Stimulated activated CD8-positive, alpha-beta memory T cell treated with anti-CD3 and anti-CD28 coated beads, Interleukin-12 subunit alpha, Interleukin-12 subunit beta, amount 100 ng/mL, for 24 hours (primary cell): ENCODE data around the gene CYP26C1.

ENCODE experiments used
- DNase-seq: peaks from one replicate; pipeline ENCODE4 v3.0.0-alpha.2; 2020; ENCODE audit errors: extremely low read depth

Gene CYP26C1, protein sequence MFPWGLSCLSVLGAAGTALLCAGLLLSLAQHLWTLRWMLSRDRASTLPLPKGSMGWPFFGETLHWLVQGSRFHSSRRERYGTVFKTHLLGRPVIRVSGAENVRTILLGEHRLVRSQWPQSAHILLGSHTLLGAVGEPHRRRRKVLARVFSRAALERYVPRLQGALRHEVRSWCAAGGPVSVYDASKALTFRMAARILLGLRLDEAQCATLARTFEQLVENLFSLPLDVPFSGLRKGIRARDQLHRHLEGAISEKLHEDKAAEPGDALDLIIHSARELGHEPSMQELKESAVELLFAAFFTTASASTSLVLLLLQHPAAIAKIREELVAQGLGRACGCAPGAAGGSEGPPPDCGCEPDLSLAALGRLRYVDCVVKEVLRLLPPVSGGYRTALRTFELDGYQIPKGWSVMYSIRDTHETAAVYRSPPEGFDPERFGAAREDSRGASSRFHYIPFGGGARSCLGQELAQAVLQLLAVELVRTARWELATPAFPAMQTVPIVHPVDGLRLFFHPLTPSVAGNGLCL

GRCh38 chr10:93059975-93060886, at the start of gene CYP26C1:
TSS of gene CYP26C1 (plus strand) at chr10:93060798. CDS start at chr10:93061264, 466 bp downstream.
- DNase-seq: no peak

GRCh38 chr10:93015722-93016121, 44.9 kb upstream of the CYP26C1 start:
- no peak for DNase-seq

GRCh38 chr10:93023013-93023650, 37.5 kb upstream of the CYP26C1 start:
- no peak for DNase-seq

- DNase-seq: no peak
Measured at GRCh38 chr10:93026072-93026471, 34.5 kb upstream of the CYP26C1 start.

- DNase-seq: no peak
Measured at GRCh38 chr10:93027508-93027907, 33.1 kb upstream of the CYP26C1 start.

DNA sequence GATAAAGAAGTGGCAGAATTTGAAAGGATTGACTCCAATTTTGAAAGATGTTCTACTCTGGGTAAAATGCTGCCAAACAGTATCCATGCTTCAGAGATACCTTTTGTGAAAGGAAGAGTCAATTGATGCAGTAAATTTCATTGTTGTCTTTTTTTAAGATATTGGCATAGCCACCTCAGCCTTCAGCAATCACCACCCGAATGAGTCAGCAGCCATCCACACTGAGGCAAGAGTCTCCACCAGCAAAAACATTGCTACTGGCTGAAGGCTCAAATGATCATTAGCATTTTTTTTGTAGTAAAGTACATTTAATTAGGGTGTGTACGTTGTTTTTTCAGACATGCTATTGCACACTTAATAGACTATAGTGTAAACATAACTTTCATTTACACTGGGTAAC, 31.7 kb upstream of the CYP26C1 start:
- no peak for DNase-seq

- no peak for DNase-seq
Measured at GRCh38 chr10:93030409-93030808, 30.2 kb upstream of the CYP26C1 start.

DNA sequence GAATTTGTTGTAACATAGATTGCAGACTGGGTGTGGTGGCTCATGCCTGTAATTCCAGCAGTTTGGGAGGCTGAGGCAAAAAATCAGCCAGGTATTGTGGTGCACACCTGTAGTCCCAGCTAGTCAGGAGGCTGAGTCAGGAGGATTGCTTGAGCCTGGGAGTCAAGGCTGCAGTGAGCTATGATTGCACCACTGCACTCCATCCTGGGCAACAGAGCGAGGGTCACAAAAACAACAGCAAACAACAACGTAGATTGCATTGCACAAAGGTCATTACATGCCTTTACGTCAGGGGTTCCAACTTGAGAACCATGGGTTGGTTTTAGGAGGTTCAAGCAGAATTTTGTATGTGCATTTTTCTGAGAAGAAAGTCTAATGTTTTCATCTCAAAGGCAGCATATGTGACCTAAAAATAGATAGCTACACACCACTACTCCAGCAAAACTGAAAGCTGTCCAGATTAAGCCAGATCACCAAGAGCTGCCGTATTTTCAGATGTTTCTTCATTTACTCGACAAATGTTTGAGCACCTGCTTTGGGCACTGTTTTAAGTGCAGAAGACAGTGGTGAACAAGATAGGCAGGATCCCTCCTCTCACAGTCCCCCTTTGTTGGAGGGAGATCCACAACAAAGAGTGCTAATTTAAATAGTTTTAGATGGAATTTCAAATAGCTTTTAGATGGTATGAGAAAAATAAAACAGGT, 28.3 kb upstream of the CYP26C1 start:
- DNase-seq: no peak

- DNase-seq: no peak
Measured at GRCh38 chr10:93032809-93033137, 27.8 kb upstream of the CYP26C1 start.

DNA sequence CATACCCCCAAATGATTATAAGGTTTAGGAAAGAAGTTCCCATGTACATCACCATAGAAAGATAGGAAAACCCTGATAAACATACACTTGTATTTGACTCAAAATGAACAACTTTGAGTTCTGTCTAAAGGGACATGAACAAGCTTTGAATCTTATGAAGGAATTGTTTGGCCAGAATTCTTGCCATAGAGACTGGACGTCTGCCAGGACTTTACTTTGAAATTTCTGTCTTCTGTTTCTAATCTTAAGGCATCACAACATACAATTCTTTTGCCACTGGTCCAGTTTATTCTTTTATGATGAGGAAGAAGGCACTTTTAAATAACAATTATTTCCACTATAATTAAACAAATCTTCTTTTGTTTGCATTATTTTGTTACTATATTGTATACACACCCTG, 26.2 kb upstream of the CYP26C1 start:
- no peak for DNase-seq

GRCh38 chr10:93039110-93039509, 21.5 kb upstream of the CYP26C1 start:
- no peak for DNase-seq

DNA sequence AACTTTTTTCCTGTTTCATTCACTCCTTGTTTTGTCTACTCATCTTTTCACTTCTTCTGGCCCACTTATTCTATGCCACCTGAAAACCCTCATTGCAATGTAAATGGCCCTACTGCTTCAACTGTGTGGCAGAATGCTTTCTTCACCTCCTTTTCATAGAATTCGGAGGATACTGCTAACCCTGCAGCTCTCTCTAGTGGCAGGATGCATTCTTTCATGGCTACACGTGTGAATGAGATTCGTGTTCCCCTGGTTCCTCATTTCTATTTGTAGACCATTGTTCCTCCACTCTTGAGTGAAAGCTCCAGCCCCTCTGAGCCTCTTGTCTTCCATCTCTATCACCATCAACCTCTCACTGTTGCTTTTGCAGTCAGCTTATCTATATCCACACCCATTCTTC, 20.9 kb upstream of the CYP26C1 start:
- no peak for DNase-seq

DNA sequence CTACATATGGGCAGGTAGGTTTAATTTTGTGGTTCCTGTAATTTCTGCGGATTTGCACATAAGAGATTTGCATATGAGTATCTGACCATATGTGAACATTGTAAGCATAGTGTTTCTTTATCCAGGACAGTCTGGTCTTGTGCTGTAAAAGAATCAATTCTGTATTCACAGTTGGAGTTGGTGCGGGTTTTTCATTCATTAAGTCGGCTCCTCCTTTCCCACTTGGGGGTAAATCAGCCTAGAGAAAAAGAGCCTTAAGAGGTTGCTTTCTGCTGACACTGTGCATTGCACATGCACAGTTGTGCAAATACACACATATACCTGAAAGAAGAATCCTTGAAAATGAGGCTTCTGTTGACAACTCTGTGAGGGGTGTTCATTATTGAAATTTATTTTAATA, 6.1 kb upstream of the CYP26C1 start:
- DNase-seq: no peak

DNA sequence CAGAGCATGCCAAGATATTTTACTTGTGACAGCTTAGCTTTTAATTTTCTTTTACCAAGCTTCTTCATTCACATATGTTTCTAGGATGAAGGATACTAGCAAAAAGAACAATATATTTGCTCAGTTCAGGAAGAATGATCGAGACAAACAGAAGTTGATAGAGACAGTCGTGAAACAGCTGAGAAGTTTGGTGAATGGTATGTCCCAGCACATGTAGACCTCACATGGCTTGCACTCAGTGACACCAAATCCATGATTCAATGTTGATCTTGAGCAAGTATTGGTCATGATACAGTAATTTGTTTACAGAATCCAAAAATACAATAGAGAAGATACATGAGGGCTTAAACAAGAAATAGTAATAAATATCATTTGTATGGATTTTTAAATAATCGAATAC, 2.5 kb upstream of the CYP26C1 start:
- DNase-seq: no peak

DNA sequence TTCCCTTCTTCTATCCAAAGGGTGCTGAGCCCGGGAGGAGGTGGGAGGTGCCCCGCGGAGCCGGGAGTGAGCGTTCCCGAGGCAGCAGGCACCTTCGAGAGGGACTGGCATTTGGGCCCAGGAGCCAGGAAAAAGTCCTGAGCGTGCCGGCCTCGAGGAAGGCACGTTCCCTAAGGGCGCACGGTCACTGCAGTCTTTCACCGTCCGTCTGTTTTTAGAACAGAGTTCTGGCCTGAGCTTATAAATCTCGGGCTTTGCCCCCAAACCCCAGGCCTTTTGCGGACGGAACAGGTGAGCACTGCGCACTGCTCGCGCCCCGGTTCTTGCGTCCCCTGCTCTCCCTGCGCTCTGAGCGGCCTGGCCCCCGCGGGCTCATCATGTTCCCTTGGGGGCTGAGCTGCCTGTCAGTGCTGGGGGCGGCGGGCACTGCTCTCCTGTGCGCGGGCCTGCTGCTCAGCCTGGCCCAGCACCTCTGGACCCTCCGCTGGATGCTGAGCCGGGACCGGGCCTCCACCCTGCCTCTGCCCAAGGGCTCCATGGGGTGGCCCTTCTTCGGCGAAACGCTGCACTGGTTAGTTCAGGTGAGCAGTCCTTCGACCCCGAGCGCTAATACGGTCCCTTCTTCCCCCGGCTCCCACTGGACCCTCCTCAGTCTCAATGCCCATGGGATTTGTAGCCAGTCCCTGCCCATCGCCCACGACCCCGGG, 442 bp downstream of the CYP26C1 start:
- no peak for DNase-seq

GRCh38 chr10:93061594-93062513, 1.3 kb downstream of the CYP26C1 start:
- DNase-seq: no peak

GRCh38 chr10:93062514-93063143, 2.0 kb downstream of the CYP26C1 start:
- no peak for DNase-seq

- DNase-seq: no peak
Measured at GRCh38 chr10:93063144-93063976, 2.8 kb downstream of the CYP26C1 start.
